HG02588 (cell line): ENCODE measurements around the gene STOML2.

Source experiments
- ATAC-seq: cut with Tn5 transposase; IDR thresholded peaks from one replicate; pipeline ENCODE4 v1.9.1; 2021; ENCODE audit warnings: mild to moderate bottlenecking, moderate library complexity; ENCODE audit not compliant: unreplicated experiment

STOML2 gene

GRCh38 chr9:35072461-35073278, 30.3 kb downstream of the STOML2 start, which contains the start of gene VCP:
Gene VCP (minus strand): TSS chr9:35072625. CDS start chr9:35072353, 272 bp downstream.
- ATAC-seq = peak; percentile 86

- ATAC-seq = peak; percentile 44
Observed at GRCh38 chr9:35071814-35072460, 31.0 kb downstream of the STOML2 start.

- ATAC-seq = no peak
Observed at GRCh38 chr9:35070823-35071813, 31.8 kb downstream of the STOML2 start.

- no peak for ATAC-seq
Observed at GRCh38 chr9:35069020-35069419, 33.9 kb downstream of the STOML2 start.

GRCh38 chr9:35067056-35067455, 35.9 kb downstream of the STOML2 start:
- no peak for ATAC-seq

GRCh38 chr9:35060548-35061207, 42.3 kb downstream of the STOML2 start:
- ATAC-seq = no peak

- no peak for ATAC-seq
Observed at GRCh38 chr9:35059438-35059837, 43.5 kb downstream of the STOML2 start.

GRCh38 chr9:35057271-35057620, 45.7 kb downstream of the STOML2 start:
- no peak for ATAC-seq

GRCh38 chr9:35056571-35057270, 46.2 kb downstream of the STOML2 start:
- no peak for ATAC-seq

GRCh38 chr9:35054871-35055644, 47.9 kb downstream of the STOML2 start:
- no peak for ATAC-seq

- no peak for ATAC-seq
Observed at GRCh38 chr9:35054185-35054835, 48.6 kb downstream of the STOML2 start.

GRCh38 chr9:35051069-35051967, 51.6 kb downstream of the STOML2 start:
- ATAC-seq = no peak
